Measurements from ENCODE around the gene ACTG1.

DNA sequence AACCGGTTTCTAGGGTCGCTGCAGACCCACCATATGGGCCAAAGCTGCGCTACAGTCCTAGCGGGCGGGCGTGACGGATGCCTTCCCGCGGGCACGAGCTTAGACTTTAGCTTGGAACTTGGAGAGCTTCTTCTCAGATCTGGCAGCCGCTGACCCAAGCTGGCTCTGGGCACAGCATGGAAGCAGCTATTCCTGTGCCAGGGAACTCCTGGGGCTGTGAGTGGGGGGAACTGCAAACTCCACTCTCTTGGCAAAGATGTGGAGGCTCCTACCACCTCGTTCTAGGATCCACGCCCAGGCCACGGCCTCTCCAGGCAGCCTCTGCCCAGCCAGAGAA is 30.7 kb upstream of the ACTG1 start:
- TF ChIP-seq POLR2A (IDR thresholded peaks at IDR 0.05): no peak
- TF ChIP-seq, protein P1, sequence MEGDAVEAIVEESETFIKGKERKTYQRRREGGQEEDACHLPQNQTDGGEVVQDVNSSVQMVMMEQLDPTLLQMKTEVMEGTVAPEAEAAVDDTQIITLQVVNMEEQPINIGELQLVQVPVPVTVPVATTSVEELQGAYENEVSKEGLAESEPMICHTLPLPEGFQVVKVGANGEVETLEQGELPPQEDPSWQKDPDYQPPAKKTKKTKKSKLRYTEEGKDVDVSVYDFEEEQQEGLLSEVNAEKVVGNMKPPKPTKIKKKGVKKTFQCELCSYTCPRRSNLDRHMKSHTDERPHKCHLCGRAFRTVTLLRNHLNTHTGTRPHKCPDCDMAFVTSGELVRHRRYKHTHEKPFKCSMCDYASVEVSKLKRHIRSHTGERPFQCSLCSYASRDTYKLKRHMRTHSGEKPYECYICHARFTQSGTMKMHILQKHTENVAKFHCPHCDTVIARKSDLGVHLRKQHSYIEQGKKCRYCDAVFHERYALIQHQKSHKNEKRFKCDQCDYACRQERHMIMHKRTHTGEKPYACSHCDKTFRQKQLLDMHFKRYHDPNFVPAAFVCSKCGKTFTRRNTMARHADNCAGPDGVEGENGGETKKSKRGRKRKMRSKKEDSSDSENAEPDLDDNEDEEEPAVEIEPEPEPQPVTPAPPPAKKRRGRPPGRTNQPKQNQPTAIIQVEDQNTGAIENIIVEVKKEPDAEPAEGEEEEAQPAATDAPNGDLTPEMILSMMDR (IDR thresholded peaks at IDR 0.05): no peak

All from testis (tissue), 2 donors.